GM12878 (cell line): ENCODE data around the gene ITFG1. TPM values are rescaled to one million over a fixed set of nuclear protein-coding genes. Genes with fewer than 3 reads are reported as not detected.

Source experiments
- ATAC-seq: fragments of 200-7000 bp; cut with Tn5 transposase; 3 replicates; pipeline ENCODE4 v1.9.1; 2020; ENCODE audit warnings: mild to moderate bottlenecking, moderate library complexity
- BruUV-seq: library from RNA; stranded (reverse); fragments of 400-500 nt; replicated peaks from 2 replicates; lab custom pipeline; 2021; lab: Mats Ljungman, UMichigan
- CTCF ChIA-PET: fragments of 300-600 bp; sonication (Branson Sonifier 250); formaldehyde crosslinking; extraction: SDS; loops from one replicate; lab custom pipeline; 2021; ENCODE audit warnings: inconsistent platforms; lab: Yijun Ruan, JAX
- POLR2A ChIA-PET: fragments of 350-600 bp; formaldehyde crosslinking; extraction: SDS; loops from one replicate; lab custom pipeline; 2021; ENCODE audit warnings: inconsistent platforms; lab: Charles Lee
- RAD21 ChIA-PET: fragments of 300-600 bp; sonication (Branson Sonifier 250); formaldehyde crosslinking; loops from one replicate; lab custom pipeline; 2023; ENCODE audit warnings: antibody characterized with exemption; ENCODE audit not compliant: unreplicated experiment; lab: Charles Lee
- SMC1A ChIA-PET: fragments of 300-600 bp; sonication (Branson Sonifier 250); formaldehyde crosslinking; loops from one replicate; lab custom pipeline; 2023; ENCODE audit not compliant: unreplicated experiment, uncharacterized antibody; lab: Charles Lee
- DNase-seq: peaks from one replicate; pipeline ENCODE4 v3.0.0-alpha.2; 2011; ENCODE audit warnings: low read depth, low spot score
- FAIRE-seq: peaks from 3 replicates; lab custom pipeline; 2011; peaks lifted over from hg19 to GRCh38; lab: Jason Lieb, UNC
- H2AFZ ChIP-seq: 2 replicates; pipeline ENCODE4 v1.6.0; 2011; ENCODE audit warnings: low read depth, low read length, control low read depth; ENCODE audit not compliant: control insufficient read depth
- H3K27ac ChIP-seq: 2 replicates; pipeline ENCODE4 v1.5.1; 2011; ENCODE audit warnings: control low read depth; ENCODE audit not compliant: control insufficient read depth, insufficient read depth
- H3K27me3 ChIP-seq, 2 experiments: replicated peaks in 1 of 2; 2 replicates each; pipeline versions ENCODE4 v1.6.0 to v1.6.1; 2011; ENCODE audit warnings: low read length in 1 of 2; ENCODE audit not compliant: control insufficient read depth in 2 of 2, insufficient read depth in 2 of 2
- H3K36me3 ChIP-seq, 2 experiments: 2 replicates each; pipeline ENCODE4 v1.5.1; 2011; ENCODE audit warnings: low read length in 1 of 2; ENCODE audit not compliant: control insufficient read depth in 2 of 2, insufficient read depth in 2 of 2
- H3K4me1 ChIP-seq: 2 replicates; pipeline ENCODE4 v1.6.1; 2011; ENCODE audit warnings: mild to moderate bottlenecking, low read length, moderate library complexity, mixed read lengths; ENCODE audit not compliant: control insufficient read depth, insufficient read depth
- H3K4me2 ChIP-seq: 2 replicates; pipeline ENCODE4 v1.6.0; 2011; ENCODE audit warnings: control low read depth; ENCODE audit not compliant: control insufficient read depth, insufficient read depth
- H3K4me3 ChIP-seq: fragments of 200-600 bp; sonication (generic); 2 replicates; pipeline ENCODE4 v1.5.1; 2016
- H3K79me2 ChIP-seq: 2 replicates; pipeline ENCODE4 v1.6.0; 2011; ENCODE audit warnings: low read length; ENCODE audit not compliant: control insufficient read depth, insufficient read depth
- H3K9ac ChIP-seq: 2 replicates; pipeline ENCODE4 v1.8.0; 2011; ENCODE audit warnings: low read length, control low read depth, mixed read lengths; ENCODE audit not compliant: control insufficient read depth, insufficient read depth
- H3K9me3 ChIP-seq: replicated peaks from 3 replicates; pipeline ENCODE4 v1.5.1; 2011; ENCODE audit warnings: mild to moderate bottlenecking, low read length; ENCODE audit not compliant: control insufficient read depth, insufficient read depth
- H4K20me1 ChIP-seq: 2 replicates; pipeline ENCODE4 v1.6.0; 2011; ENCODE audit not compliant: control insufficient read depth, insufficient read depth
- BCL11A ChIP-seq: IDR thresholded peaks from 2 replicates; pipeline ENCODE4 v1.6.1; 2011; ENCODE audit warnings: low read depth, low read length
- CHD4 ChIP-seq: fragments of 200-600 bp; sonication (generic); IDR thresholded peaks from 2 replicates; pipeline ENCODE4 v1.6.1; 2016; ENCODE audit warnings: mild to moderate bottlenecking
- GATAD2B ChIP-seq: fragments of 450-650 bp; conservative IDR thresholded peaks from 2 replicates; pipeline ENCODE4 v1.6.1; 2017; ENCODE audit warnings: low read depth, mild to moderate bottlenecking, moderate library complexity
- IKZF1 ChIP-seq: fragments of 450-650 bp; conservative IDR thresholded peaks from 2 replicates; pipeline ENCODE4 v1.6.1; 2017; ENCODE audit warnings: antibody characterized with exemption, mild to moderate bottlenecking
- IRF3 ChIP-seq: fragments of 450-650 bp; IDR thresholded peaks from 2 replicates; pipeline ENCODE4 v1.6.1; 2014; ENCODE audit warnings: mild to moderate bottlenecking
- NBN ChIP-seq: fragments of 450-650 bp; IDR thresholded peaks from 2 replicates; pipeline ENCODE4 v1.6.1; 2016
- NRF1 ChIP-seq: conservative IDR thresholded peaks from 2 replicates; pipeline ENCODE4 v1.6.1; 2011; ENCODE audit warnings: mild to moderate bottlenecking, low read depth, low read length, improper control_type of control experiment
- PKNOX1 ChIP-seq: fragments of 450-650 bp; IDR thresholded peaks from 2 replicates; pipeline ENCODE4 v1.6.1; 2016; ENCODE audit warnings: mild to moderate bottlenecking
- POLR2A ChIP-seq: IDR thresholded peaks from 2 replicates; pipeline ENCODE4 v1.6.1; 2011; ENCODE audit warnings: low read depth, mild to moderate bottlenecking, low read length
- POLR2AphosphoS2 ChIP-seq: IDR thresholded peaks from 2 replicates; pipeline ENCODE4 v1.6.1; 2011; ENCODE audit warnings: low read depth, mild to moderate bottlenecking, low read length, improper control_type of control experiment, moderate library complexity
- POLR2AphosphoS5 ChIP-seq: IDR thresholded peaks from 2 replicates; pipeline ENCODE4 v1.6.1; 2011; ENCODE audit warnings: mild to moderate bottlenecking, low read length, inconsistent platforms
- POU2F2 ChIP-seq: IDR thresholded peaks from 3 replicates; pipeline ENCODE4 v1.6.1; 2011; ENCODE audit warnings: low read depth, mild to moderate bottlenecking, low read length, borderline replicate concordance
- RAD21 ChIP-seq: IDR thresholded peaks from 2 replicates; pipeline ENCODE4 v1.6.1; 2011; ENCODE audit warnings: mild to moderate bottlenecking, low read depth, low read length, moderate library complexity; ENCODE audit not compliant: insufficient read depth
- TBL1XR1 ChIP-seq: IDR thresholded peaks from 2 replicates; pipeline ENCODE4 v1.6.1; 2012; ENCODE audit warnings: low read depth, low read length, improper control_type of control experiment
- ZSCAN29 ChIP-seq: fragments of 450-650 bp; IDR thresholded peaks from 2 replicates; pipeline ENCODE4 v1.6.1; 2017; ENCODE audit warnings: mild to moderate bottlenecking, moderate library complexity
- WGBS: methylation state at CpG from one replicate; pipeline ENCODE4 v1.1.6; 2016; ENCODE audit warnings: low lambda C conversion rate; ENCODE audit not compliant: insufficient replicate concordance, insufficient coverage; ENCODE audit errors: missing lambda C conversion rate; 5-methylcytosine and 5-hydroxymethylcytosine counted together
- in situ Hi-C: fragments of 300-500 bp; cut with MboI; formaldehyde crosslinking; loops from 9 replicates; pipeline ENCODE4 v1.14.3; 2018; ENCODE audit warnings: mixed read lengths
- intact Hi-C: fragments of 100-400 bp; cut with micrococcal nuclease; formaldehyde crosslinking; loops from one replicate; pipeline ENCODE4 v1.14.2; 2022; ENCODE audit not compliant: unreplicated experiment
- polyA plus RNA-seq, 11 experiments: library from polyadenylated mRNA; depleted of rRNA in 4 of 11; unstranded in 6 of 11; stranded (reverse) in 5 of 11; fragments of >200 nt; fragmentation: Nextera tagmentation in 4 of 11; fragmentation: Illumina TruSeq in 1 of 11; extraction: Ambion mirVana in 4 of 11; extraction: Trizol in 1 of 11; gene quantifications; 1 replicate in 1 of 11; 2 replicates in 10 of 11; pipeline versions ENCODE4 v1.2.1 to v1.2.3, GENCODE V29; 2011 to 2016; ENCODE audit warnings: inconsistent platforms in 2 of 11, missing spikeins in 2 of 11, low read depth in 1 of 11
- total RNA-seq, 4 experiments: library from RNA; depleted of rRNA in 3 of 4; stranded (reverse); fragments of >200 nt in 3 of 4; fragmentation: Illumina TruSeq in 1 of 4; extraction: Trizol in 1 of 4; gene quantifications; 2 replicates each; pipeline versions ENCODE4 v1.2.1 to v1.2.3, GENCODE V29; 2013 to 2021
- TF ChIP-seq, protein P1 (sequence below): fragments of 450-650 bp; IDR thresholded peaks from 2 replicates; pipeline ENCODE4 v1.6.1; 2017; ENCODE audit warnings: mild to moderate bottlenecking, moderate library complexity

The ITFG1 gene
- total and polyA plus RNA-seq, 10 of the 15 experiments (the other 5 are each of a cell fraction or from before 2014, with no cell fraction given), result 9.3 to 56.3 (median 28.6) TPM

- ChIA-PET RAD21 (interaction anchor here (0.8 to 5.2 kb wide), 27 partner anchors 9 to 1023 kb away, joined by 3 to 127 read pairs (median 4); partner anchors contain the start of gene DNAJA2), SMC1A (interaction anchor here (0.7 to 6.3 kb wide), 19 partner anchors 8 to 1021 kb away, joined by 3 to 101 read pairs (median 5); no protein-coding TSS in a partner anchor), POLR2A (interaction anchor here (1.0 to 1.5 kb wide), 3 partner anchors 97 to 350 kb away, joined by 3 to 4 read pairs (median 4); no protein-coding TSS in a partner anchor), CTCF (interaction anchor here (0.6 to 6.4 kb wide), 41 partner anchors 8 to 1023 kb away, joined by 3 to 162 read pairs (median 4); partner anchors contain the start of gene ABCC12)
- H3K4me1 ChIP-seq, result peaks cover 9% of the 10 kb centered on the region
- H3K9me3 ChIP-seq, result no peaks in the 10 kb centered on the region
- no peaks in the 10 kb centered on the region for H4K20me1 ChIP-seq
- BruUV-seq, result no TSS peak
- H3K4me3 ChIP-seq, result peak within 1 kb of the TSS; percentile 79
- H3K4me2 ChIP-seq, result peak within 1 kb of the TSS; percentile 96
- FAIRE-seq, result no peak
- peak within 1 kb of the TSS; percentile 88 for H2AFZ ChIP-seq
- intact Hi-C loops, result loop anchor here (1.0 to 10.0 kb wide), 10 partner anchors 107 to 1013 kb away; partner anchors contain the start of genes DNAJA2, ITFG1 and PHKB
- in situ Hi-C loops, result loop anchor here (5.0 to 25.0 kb wide), 2 partner anchors 913 to 1468 kb away; partner anchors contain the start of gene N4BP1
- H3K27ac ChIP-seq, result peak within 1 kb of the TSS; percentile 76
- no peaks in the 10 kb centered on the region for H3K27me3 ChIP-seq
- WGBS, result 2% methylated on average over 87 of the region's 130 CpGs
- ATAC-seq, result peak; percentile 40
- H3K36me3 ChIP-seq, result no peaks in the 10 kb centered on the region
- H3K9ac ChIP-seq, result peak within 1 kb of the TSS; percentile 84
- peaks cover 43% of the 10 kb centered on the region for H3K79me2 ChIP-seq
- DNase-seq, result no peak
- TF ChIP-seq IKZF1, result peak; percentile 95
- 0 out of 2 replicates have a peak, but pooled peaks have one; percentile 6 for TF ChIP-seq ZSCAN29
- 0 out of 2 replicates have a peak, but pooled peaks have one; percentile 18 for TF ChIP-seq TBL1XR1
- no peak for TF ChIP-seq CHD4
- TF ChIP-seq, protein P1, sequence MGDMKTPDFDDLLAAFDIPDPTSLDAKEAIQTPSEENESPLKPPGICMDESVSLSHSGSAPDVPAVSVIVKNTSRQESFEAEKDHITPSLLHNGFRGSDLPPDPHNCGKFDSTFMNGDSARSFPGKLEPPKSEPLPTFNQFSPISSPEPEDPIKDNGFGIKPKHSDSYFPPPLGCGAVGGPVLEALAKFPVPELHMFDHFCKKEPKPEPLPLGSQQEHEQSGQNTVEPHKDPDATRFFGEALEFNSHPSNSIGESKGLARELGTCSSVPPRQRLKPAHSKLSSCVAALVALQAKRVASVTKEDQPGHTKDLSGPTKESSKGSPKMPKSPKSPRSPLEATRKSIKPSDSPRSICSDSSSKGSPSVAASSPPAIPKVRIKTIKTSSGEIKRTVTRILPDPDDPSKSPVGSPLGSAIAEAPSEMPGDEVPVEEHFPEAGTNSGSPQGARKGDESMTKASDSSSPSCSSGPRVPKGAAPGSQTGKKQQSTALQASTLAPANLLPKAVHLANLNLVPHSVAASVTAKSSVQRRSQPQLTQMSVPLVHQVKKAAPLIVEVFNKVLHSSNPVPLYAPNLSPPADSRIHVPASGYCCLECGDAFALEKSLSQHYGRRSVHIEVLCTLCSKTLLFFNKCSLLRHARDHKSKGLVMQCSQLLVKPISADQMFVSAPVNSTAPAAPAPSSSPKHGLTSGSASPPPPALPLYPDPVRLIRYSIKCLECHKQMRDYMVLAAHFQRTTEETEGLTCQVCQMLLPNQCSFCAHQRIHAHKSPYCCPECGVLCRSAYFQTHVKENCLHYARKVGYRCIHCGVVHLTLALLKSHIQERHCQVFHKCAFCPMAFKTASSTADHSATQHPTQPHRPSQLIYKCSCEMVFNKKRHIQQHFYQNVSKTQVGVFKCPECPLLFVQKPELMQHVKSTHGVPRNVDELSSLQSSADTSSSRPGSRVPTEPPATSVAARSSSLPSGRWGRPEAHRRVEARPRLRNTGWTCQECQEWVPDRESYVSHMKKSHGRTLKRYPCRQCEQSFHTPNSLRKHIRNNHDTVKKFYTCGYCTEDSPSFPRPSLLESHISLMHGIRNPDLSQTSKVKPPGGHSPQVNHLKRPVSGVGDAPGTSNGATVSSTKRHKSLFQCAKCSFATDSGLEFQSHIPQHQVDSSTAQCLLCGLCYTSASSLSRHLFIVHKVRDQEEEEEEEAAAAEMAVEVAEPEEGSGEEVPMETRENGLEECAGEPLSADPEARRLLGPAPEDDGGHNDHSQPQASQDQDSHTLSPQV, result 0 out of 2 replicates have a peak, but pooled peaks have one; percentile 1
- TF ChIP-seq RAD21, result peak; percentile 70
- TF ChIP-seq POLR2A, result peak; percentile 81
- peak; percentile 77 for TF ChIP-seq PKNOX1
- 0 out of 2 replicates have a peak, but pooled peaks have one; percentile 31 for TF ChIP-seq NBN
- TF ChIP-seq POLR2AphosphoS2, result no peak
- TF ChIP-seq POLR2AphosphoS5, result peak; percentile 46; the same call in 1 of the 2 replicates
- TF ChIP-seq NRF1, result peak; percentile 40; the same call in 1 of the 2 replicates
- peak; percentile 51; the same call in 1 of the 3 replicates for TF ChIP-seq POU2F2
- peak; percentile 39 for TF ChIP-seq GATAD2B
- TF ChIP-seq IRF3, result 0 out of 2 replicates have a peak, but pooled peaks have one; percentile 31
- no peak for TF ChIP-seq BCL11A
Measured at GRCh38 chr16:47143677-47144558, 316.9 kb downstream of the ITFG1 start, which contains the start of gene NETO2. Gene NETO2 (minus strand): TSS chr16:47143945. CDS start chr16:47143612, 333 bp downstream.
